DOHH2 (cell line): ENCODE results near the gene EVC.

Source experiments
- H3F3A ChIP-seq: fragments of 200-600 bp; sonication (generic), shearing (Covaris generic); 2 replicates; pipeline ENCODE4 v1.6.0; 2016; ENCODE audit warnings: antibody characterized with exemption, mild to moderate bottlenecking; ENCODE audit not compliant: control insufficient read depth, insufficient read depth
- H3K27ac ChIP-seq: fragments of 200-600 bp; sonication (generic); 2 replicates; pipeline ENCODE4 v1.5.1; 2014; ENCODE audit warnings: low read depth, mild to moderate bottlenecking, low read length, moderate library complexity
- H3K27me3 ChIP-seq: fragments of 200-600 bp; sonication (generic); 2 replicates; pipeline ENCODE4 v1.6.1; 2014; ENCODE audit warnings: mild to moderate bottlenecking, low read length, mixed read lengths; ENCODE audit not compliant: control insufficient read depth
- H3K36me3 ChIP-seq: fragments of 200-600 bp; sonication (generic); 2 replicates; pipeline ENCODE4 v1.6.1; 2014; ENCODE audit warnings: mild to moderate bottlenecking, low read length, moderate library complexity, mixed read lengths; ENCODE audit not compliant: control insufficient read depth
- H3K4me1 ChIP-seq: fragments of 200-600 bp; sonication (generic); 2 replicates; pipeline ENCODE4 v1.6.1; 2014; ENCODE audit warnings: mild to moderate bottlenecking, low read length, mixed read lengths; ENCODE audit not compliant: control insufficient read depth
- H3K4me2 ChIP-seq: fragments of 200-600 bp; sonication (generic); 2 replicates; pipeline ENCODE4 v1.6.0; 2014; ENCODE audit warnings: mild to moderate bottlenecking, low read length, moderate library complexity
- H3K4me3 ChIP-seq: fragments of 200-600 bp; sonication (generic); 2 replicates; pipeline ENCODE4 v1.5.1; 2014; ENCODE audit warnings: mild to moderate bottlenecking, low read length, mixed read lengths
- H3K79me2 ChIP-seq: fragments of 200-600 bp; sonication (generic); 2 replicates; pipeline ENCODE4 v1.6.1; 2014; ENCODE audit warnings: mild to moderate bottlenecking, low read length, mixed read lengths; ENCODE audit not compliant: control insufficient read depth
- H3K9me2 ChIP-seq: fragments of 200-600 bp; sonication (generic); replicated peaks from 2 replicates; pipeline ENCODE4 v1.6.1; 2014; ENCODE audit warnings: mild to moderate bottlenecking, low read length, mixed read lengths; ENCODE audit not compliant: control insufficient read depth
- H3K9me3 ChIP-seq: fragments of 200-600 bp; sonication (generic); 2 replicates; pipeline ENCODE4 v1.6.1; 2014; ENCODE audit warnings: antibody characterized with exemption, low read length, mixed read lengths; ENCODE audit not compliant: control insufficient read depth, insufficient read depth
- H4K20me1 ChIP-seq: fragments of 200-600 bp; sonication (generic); 2 replicates; pipeline ENCODE4 v1.6.0; 2014; ENCODE audit warnings: low read depth, mild to moderate bottlenecking, antibody characterized with exemption, low read length, moderate library complexity; ENCODE audit not compliant: control insufficient read depth, insufficient read depth
- EZH2phosphoT487 ChIP-seq: fragments of 200-600 bp; sonication (generic); IDR thresholded peaks from 2 replicates; pipeline ENCODE4 v1.6.1; 2017; ENCODE audit warnings: borderline replicate concordance, mild to moderate bottlenecking, antibody characterized with exemption, low read length, moderate library complexity, mixed read lengths
- TF ChIP-seq, protein P1 (sequence below): fragments of 200-600 bp; sonication (generic); IDR thresholded peaks from one replicate; pipeline ENCODE4 v1.5.1; 2014; ENCODE audit warnings: antibody characterized with exemption, mild to moderate bottlenecking, low read depth, low read length; ENCODE audit not compliant: poor library complexity, severe bottlenecking

Gene EVC

DNA sequence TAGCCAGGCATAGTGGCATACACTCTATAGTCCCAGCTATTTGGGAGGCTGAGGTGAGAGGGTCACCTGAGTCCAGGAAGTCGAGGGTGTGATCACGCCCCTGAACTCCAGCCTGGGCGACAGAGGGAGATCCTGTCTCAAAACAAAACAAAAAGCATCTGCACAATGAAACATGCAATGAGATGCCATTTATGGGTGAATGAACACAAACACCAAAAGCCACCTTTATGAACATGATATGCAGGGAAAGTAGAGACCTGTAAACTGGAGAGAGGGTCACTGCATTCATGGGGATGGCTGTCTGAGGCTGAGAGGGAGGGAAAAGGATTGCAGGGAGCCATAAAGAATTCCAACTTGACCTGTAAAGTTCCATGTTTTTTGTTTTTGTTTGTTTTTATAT is 70.7 kb downstream of the EVC start:
- Histone ChIP-seq H3K4me3 (no peak overlapping the region), H3K79me2 (no peaks in the 10 kb centered on the region), H3K4me1 (no peaks in the 10 kb centered on the region), H4K20me1 (no peaks in the 10 kb centered on the region), H3F3A (no peaks in the 10 kb centered on the region), H3K9me3 (peaks cover 3% of the 10 kb centered on the region; the same call in 1 of the 2 replicates), H3K9me2 (no peaks in the 10 kb centered on the region), H3K27ac (no peak overlapping the region), H3K36me3 (no peaks in the 10 kb centered on the region), H3K27me3 (no peaks in the 10 kb centered on the region), H3K4me2 (no peak overlapping the region)
- TF ChIP-seq, protein P1, sequence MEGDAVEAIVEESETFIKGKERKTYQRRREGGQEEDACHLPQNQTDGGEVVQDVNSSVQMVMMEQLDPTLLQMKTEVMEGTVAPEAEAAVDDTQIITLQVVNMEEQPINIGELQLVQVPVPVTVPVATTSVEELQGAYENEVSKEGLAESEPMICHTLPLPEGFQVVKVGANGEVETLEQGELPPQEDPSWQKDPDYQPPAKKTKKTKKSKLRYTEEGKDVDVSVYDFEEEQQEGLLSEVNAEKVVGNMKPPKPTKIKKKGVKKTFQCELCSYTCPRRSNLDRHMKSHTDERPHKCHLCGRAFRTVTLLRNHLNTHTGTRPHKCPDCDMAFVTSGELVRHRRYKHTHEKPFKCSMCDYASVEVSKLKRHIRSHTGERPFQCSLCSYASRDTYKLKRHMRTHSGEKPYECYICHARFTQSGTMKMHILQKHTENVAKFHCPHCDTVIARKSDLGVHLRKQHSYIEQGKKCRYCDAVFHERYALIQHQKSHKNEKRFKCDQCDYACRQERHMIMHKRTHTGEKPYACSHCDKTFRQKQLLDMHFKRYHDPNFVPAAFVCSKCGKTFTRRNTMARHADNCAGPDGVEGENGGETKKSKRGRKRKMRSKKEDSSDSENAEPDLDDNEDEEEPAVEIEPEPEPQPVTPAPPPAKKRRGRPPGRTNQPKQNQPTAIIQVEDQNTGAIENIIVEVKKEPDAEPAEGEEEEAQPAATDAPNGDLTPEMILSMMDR: no peak
- TF ChIP-seq EZH2phosphoT487: no peak

DNA sequence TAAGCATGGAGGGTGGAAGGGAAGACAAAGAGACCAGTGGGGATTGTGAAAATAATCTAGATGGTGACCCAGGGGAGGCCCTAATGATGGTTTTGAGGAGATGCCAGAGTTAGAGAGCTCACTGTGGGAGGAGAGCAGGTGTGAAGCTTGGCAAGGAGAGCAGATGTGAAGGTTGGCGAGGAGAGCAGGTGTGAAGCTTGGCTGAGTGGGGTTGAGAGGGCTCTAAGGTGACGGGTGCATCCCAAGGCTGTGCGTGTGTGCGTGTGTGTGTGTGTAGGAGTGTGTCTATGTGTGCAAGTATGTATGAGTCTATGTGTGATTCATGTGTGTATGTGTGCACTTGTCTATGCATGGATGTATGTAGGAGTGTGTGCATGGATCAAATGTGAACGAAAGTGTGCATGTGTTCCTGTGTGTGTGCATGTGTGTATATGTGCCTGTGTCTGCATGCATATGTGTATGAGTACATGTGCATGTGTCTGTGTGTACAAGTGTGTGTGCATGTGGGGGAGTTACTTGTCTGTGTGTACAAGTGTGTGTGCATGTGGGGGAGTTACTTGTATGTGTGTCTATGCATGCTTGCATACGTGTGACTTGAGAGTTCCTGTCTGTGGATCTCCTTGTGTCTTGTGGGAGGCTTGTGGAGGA is 72.0 kb downstream of the EVC start:
- Histone ChIP-seq H3K79me2 (no peaks in the 10 kb centered on the region), H3F3A (no peaks in the 10 kb centered on the region), H3K36me3 (no peaks in the 10 kb centered on the region), H3K27me3 (no peaks in the 10 kb centered on the region), H3K4me3 (no peak overlapping the region), H3K27ac (no peak overlapping the region), H3K9me2 (no peaks in the 10 kb centered on the region), H3K9me3 (peaks cover 3% of the 10 kb centered on the region; the same call in 1 of the 2 replicates), H3K4me2 (no peak overlapping the region), H3K4me1 (no peaks in the 10 kb centered on the region), H4K20me1 (no peaks in the 10 kb centered on the region)
- no peak for TF ChIP-seq EZH2phosphoT487
- TF ChIP-seq, protein P1: no peak

DNA sequence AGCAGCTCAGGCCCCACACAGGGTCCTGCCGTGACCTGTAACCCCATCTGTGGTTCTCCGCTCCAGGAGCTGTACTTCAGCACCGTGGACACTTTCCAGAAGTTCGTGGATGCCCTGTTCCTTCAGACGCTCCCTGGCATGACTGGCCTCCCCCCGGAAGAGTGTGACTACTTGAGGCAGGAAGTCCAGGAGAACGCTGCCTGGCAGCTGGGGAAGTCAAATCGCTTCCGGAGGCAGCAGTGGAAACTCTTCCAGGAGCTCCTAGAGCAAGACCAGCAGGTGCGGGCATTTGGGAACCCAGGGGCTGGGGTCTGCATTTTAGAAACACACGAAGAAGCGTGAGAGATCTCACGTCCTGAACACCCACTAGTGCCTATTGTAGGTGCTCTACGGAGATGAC is 72.5 kb downstream of the EVC start:
- H3K9me3 ChIP-seq: peaks cover 3% of the 10 kb centered on the region; the same call in 1 of the 2 replicates
- no peak overlapping the region for H3K4me3 ChIP-seq
- no peaks in the 10 kb centered on the region for H3K9me2 ChIP-seq
- no peaks in the 10 kb centered on the region for H3K4me1 ChIP-seq
- H3K4me2 ChIP-seq: no peak overlapping the region
- no peaks in the 10 kb centered on the region for H4K20me1 ChIP-seq
- H3K36me3 ChIP-seq: no peaks in the 10 kb centered on the region
- no peak for TF ChIP-seq EZH2phosphoT487
- TF ChIP-seq, protein P1: no peak
- no peaks in the 10 kb centered on the region for H3K27me3 ChIP-seq
- H3K27ac ChIP-seq: no peak overlapping the region
- no peaks in the 10 kb centered on the region for H3F3A ChIP-seq
- H3K79me2 ChIP-seq: no peaks in the 10 kb centered on the region
